IPS-18a (cell line): ENCODE data around the gene MICALL1.

Experiments
- H3K27ac ChIP-seq: one replicate; pipeline ENCODE4 v1.5.1; 2013; ENCODE audit warnings: low read length
- H3K27me3 ChIP-seq: one replicate; pipeline ENCODE4 v1.6.1; 2013; ENCODE audit warnings: mild to moderate bottlenecking, low read length; ENCODE audit not compliant: control insufficient read depth, insufficient read depth
- H3K36me3 ChIP-seq: one replicate; pipeline ENCODE4 v1.6.1; 2013; ENCODE audit warnings: low read depth, low read length; ENCODE audit not compliant: control insufficient read depth
- H3K4me1 ChIP-seq: one replicate; pipeline ENCODE4 v1.6.1; 2013; ENCODE audit warnings: low read depth, low read length; ENCODE audit not compliant: control insufficient read depth
- H3K4me3 ChIP-seq: one replicate; pipeline ENCODE4 v1.5.1; 2013; ENCODE audit warnings: low read length
- H3K9ac ChIP-seq: one replicate; pipeline ENCODE4 v1.6.1; 2013; ENCODE audit warnings: mild to moderate bottlenecking, low read length, moderate library complexity
- H3K9me3 ChIP-seq: one replicate; pipeline ENCODE4 v1.6.1; 2013; ENCODE audit warnings: low read depth, low read length; ENCODE audit not compliant: control insufficient read depth

Gene MICALL1

GRCh38 chr22:37925330-37925729 is 19.2 kb downstream of the MICALL1 start:
- Histone ChIP-seq H3K4me1 (no peaks in the 10 kb centered on the region), H3K9me3 (no peaks in the 10 kb centered on the region), H3K27me3 (no peaks in the 10 kb centered on the region), H3K9ac (no peak overlapping the region), H3K36me3 (peaks cover 15% of the 10 kb centered on the region), H3K27ac (no peak overlapping the region), H3K4me3 (no peak overlapping the region)

DNA sequence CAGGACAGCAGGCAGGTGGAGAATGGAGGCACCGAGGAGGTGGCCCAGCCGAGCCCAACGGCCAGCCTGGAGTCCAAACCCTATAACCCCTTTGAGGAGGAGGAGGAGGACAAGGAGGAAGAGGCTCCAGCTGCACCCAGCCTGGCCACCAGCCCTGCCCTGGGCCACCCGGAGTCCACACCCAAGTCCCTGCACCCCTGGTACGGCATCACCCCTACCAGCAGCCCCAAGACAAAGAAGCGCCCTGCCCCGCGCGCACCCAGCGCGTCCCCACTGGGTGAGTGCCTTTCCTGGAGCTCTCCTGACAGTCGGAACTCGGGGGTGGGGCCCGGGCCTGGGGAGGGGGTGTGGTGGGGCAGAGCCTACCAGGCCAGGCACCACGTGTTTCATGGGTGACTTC is 19.7 kb downstream of the MICALL1 start:
- Histone ChIP-seq H3K9me3 (no peaks in the 10 kb centered on the region), H3K4me3 (no peak overlapping the region), H3K36me3 (peaks cover 15% of the 10 kb centered on the region), H3K27me3 (no peaks in the 10 kb centered on the region), H3K9ac (no peak overlapping the region), H3K27ac (no peak overlapping the region), H3K4me1 (no peaks in the 10 kb centered on the region)

GRCh38 chr22:37926358-37926757 is 20.3 kb downstream of the MICALL1 start:
- Histone ChIP-seq H3K36me3 (peaks cover 15% of the 10 kb centered on the region), H3K27me3 (no peaks in the 10 kb centered on the region), H3K9me3 (no peaks in the 10 kb centered on the region), H3K27ac (no peak overlapping the region), H3K9ac (no peak overlapping the region), H3K4me3 (no peak overlapping the region), H3K4me1 (no peaks in the 10 kb centered on the region)

DNA sequence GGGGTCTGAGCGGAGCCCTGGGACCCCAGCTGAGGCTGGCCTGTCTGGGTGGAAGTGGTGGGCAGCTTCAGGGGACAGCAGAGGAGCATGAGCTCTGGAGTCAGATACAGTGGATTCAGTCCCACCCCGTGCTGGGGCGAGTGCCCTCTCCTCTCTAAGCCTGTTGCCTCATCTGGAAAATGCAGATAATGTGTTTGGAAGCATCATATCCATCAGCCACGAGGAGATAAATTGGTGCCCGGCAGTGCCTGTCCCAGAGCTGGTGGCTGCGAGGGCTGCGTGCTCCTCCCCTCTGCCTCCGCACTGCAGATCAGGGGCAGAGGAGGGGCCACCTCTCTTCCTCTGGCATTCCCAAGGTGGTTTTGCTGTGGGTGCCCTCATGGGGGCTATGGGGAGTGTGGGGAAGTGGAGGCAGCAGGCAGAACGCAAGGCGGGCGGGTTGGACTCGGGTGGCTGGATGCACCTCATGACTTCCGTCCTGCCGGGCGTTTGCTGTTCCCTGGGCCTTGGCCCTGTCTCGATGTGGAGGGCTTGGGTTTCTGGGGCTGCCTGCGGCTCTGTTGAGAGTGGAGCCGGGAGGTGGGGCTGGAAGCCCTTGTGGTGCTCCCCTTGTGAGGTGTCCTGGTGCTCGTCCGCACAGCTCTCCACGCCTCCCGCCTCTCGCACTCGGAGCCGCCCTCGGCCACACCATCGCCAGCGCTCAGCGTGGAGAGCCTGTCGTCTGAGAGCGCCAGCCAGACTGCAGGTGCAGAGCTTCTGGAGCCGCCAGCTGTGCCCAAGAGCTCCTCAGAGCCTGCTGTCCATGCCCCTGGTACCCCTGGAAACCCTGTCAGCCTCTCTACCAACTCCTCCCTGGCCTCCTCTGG is 20.9 kb downstream of the MICALL1 start:
- Histone ChIP-seq H3K4me3 (no peak overlapping the region), H3K4me1 (no peaks in the 10 kb centered on the region), H3K27ac (no peak overlapping the region)

DNA sequence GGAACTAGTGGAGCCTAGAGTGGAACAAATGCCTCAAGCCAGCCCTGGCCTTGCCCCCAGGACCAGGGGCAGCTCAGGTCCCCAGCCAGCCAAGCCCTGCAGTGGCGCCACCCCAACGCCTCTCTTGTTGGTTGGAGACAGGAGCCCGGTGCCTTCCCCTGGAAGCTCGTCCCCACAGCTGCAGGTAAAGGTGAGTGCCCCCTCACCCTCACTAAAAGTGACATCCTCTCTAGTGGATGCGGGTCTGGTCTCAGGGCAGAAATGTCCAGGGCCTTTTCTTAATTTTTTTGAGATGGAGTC is 21.5 kb downstream of the MICALL1 start:
- no peak overlapping the region for H3K27ac ChIP-seq
- no peak overlapping the region for H3K4me3 ChIP-seq
- H3K4me1 ChIP-seq, result no peaks in the 10 kb centered on the region
- H3K9ac ChIP-seq, result no peak overlapping the region
- H3K36me3 ChIP-seq, result peaks cover 15% of the 10 kb centered on the region
- no peaks in the 10 kb centered on the region for H3K9me3 ChIP-seq
- H3K27me3 ChIP-seq, result no peaks in the 10 kb centered on the region

More for the DNA sequence above, 20.9 kb downstream of the MICALL1 start:
- H3K36me3 ChIP-seq, result peaks cover 15% of the 10 kb centered on the region
- no peak overlapping the region for H3K9ac ChIP-seq
- no peaks in the 10 kb centered on the region for H3K9me3 ChIP-seq
- no peaks in the 10 kb centered on the region for H3K27me3 ChIP-seq

GRCh38 chr22:37929390-37929789 is 23.3 kb downstream of the MICALL1 start:
- Histone ChIP-seq H3K4me1 (no peaks in the 10 kb centered on the region), H3K9me3 (no peaks in the 10 kb centered on the region), H3K27ac (no peak overlapping the region), H3K36me3 (peaks cover 15% of the 10 kb centered on the region), H3K4me3 (no peak overlapping the region), H3K9ac (no peak overlapping the region), H3K27me3 (no peaks in the 10 kb centered on the region)

- no peaks in the 10 kb centered on the region for H3K4me1 ChIP-seq
These were observed 24.3 kb downstream of the MICALL1 start for GRCh38 chr22:37930270-37930951.

DNA sequence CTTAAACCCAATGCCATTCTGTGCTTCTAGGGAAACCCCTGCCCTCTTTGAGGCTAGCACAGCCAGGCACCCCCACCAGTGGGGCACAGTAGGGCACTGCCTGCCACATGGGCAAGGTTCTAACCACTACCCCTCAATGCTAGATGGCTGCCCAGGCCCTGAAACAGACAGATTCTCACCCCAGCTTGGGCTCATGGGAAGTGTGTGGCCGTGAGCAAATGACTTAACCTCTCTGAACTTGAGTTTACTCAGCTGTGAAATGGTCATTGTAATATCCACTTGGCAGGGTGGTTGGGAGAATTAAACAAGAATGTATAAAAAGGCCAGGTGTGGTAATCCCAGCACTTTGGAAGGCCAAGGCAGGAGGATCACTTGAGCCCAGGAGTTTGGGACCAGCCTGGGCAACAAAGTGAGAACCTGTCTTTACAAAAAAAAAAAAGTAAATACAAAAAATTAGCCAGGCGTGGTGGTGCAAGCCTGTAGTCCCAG is 24.9 kb downstream of the MICALL1 start:
- H3K27ac ChIP-seq, result no peak overlapping the region

More at GRCh38 chr22:37930270-37930951, 24.3 kb downstream of the MICALL1 start:
- peaks cover 15% of the 10 kb centered on the region for H3K36me3 ChIP-seq
- H3K9me3 ChIP-seq, result no peaks in the 10 kb centered on the region
- H3K4me3 ChIP-seq, result no peak overlapping the region
- no peak overlapping the region for H3K27ac ChIP-seq
- no peak overlapping the region for H3K9ac ChIP-seq
- H3K27me3 ChIP-seq, result no peaks in the 10 kb centered on the region

GRCh38 chr22:37931893-37932389 is 25.8 kb downstream of the MICALL1 start:
- Histone ChIP-seq H3K36me3 (peaks cover 5% of the 10 kb centered on the region), H3K4me3 (no peak overlapping the region), H3K9ac (no peak overlapping the region), H3K27ac (no peak overlapping the region), H3K27me3 (no peaks in the 10 kb centered on the region), H3K9me3 (no peaks in the 10 kb centered on the region), H3K4me1 (no peaks in the 10 kb centered on the region)

More for the DNA sequence above, 24.9 kb downstream of the MICALL1 start:
- no peaks in the 10 kb centered on the region for H3K27me3 ChIP-seq
- no peak overlapping the region for H3K4me3 ChIP-seq
- peaks cover 14% of the 10 kb centered on the region for H3K36me3 ChIP-seq
- no peak overlapping the region for H3K9ac ChIP-seq
- H3K4me1 ChIP-seq, result no peaks in the 10 kb centered on the region
- no peaks in the 10 kb centered on the region for H3K9me3 ChIP-seq

DNA sequence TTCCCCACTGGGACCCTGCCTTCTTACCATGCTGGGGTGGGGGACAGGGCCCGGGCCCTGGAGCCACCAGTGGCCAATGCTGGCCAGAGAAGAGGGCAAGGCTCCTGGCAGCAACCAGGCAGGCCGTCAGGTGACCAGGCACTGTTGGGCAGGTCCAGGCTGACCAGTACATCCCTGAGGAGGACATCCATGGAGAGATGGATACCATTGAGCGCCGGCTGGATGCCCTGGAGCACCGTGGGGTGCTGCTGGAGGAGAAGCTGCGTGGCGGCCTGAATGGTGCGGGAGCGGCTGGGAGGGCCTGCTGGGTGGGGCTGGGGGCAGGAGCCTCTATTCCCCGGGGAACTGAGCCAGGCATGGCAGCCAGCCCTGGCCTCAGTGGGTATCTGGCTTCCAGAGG is 26.3 kb downstream of the MICALL1 start:
- Histone ChIP-seq H3K4me1 (no peaks in the 10 kb centered on the region), H3K36me3 (peaks cover 1% of the 10 kb centered on the region), H3K27me3 (no peaks in the 10 kb centered on the region), H3K27ac (no peak overlapping the region), H3K9ac (no peak overlapping the region), H3K4me3 (no peak overlapping the region), H3K9me3 (no peaks in the 10 kb centered on the region)

DNA sequence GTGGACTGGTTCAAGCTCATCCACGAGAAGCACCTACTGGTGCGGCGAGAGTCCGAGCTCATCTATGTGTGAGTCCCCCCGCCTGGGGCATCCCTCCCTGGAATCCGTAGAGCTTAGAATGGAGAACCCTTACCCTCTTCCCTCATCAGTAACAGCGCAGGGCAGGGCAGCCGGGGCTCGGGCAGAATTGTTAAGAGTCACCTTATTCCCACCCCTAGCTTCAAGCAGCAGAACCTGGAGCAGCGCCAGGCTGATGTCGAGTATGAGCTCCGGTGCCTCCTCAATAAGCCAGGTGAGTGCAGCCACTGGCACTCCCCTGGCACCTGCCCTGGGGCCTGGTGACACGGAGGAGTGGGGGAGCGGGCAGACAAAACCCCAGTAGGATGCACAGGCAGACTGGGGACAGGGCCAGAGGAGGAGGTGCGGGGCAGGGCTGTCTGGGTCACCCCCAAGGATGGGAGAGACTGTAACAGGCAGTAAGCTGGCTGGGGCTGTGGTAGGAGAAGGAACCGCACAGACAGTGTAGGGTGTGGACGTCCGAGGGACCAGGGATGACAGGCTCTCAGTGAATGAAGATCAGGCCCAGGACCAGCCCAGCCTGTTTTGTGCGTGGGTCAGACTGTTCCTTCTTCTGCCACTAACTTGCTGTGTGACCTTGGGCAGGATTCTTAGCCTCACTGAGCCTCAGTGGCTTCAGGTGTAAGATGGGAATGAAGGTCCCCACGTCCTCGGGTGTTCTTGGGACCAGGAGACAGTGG is 26.9 kb downstream of the MICALL1 start:
- no peaks in the 10 kb centered on the region for H3K9me3 ChIP-seq
- H3K27me3 ChIP-seq, result no peaks in the 10 kb centered on the region
- no peak overlapping the region for H3K4me3 ChIP-seq
- no peak overlapping the region for H3K9ac ChIP-seq
- no peaks in the 10 kb centered on the region for H3K36me3 ChIP-seq
- no peaks in the 10 kb centered on the region for H3K4me1 ChIP-seq
- H3K27ac ChIP-seq, result no peak overlapping the region
